Parathyroid adenoma (tissue), 2 donors: ENCODE measurements around the gene PRKCG.

Experiments used
- H2AFZ ChIP-seq: fragments of 300-600 bp; sonication (generic); one replicate; pipeline ENCODE4 v1.7.0; 2017; ENCODE audit warnings: antibody characterized with exemption, mild to moderate bottlenecking
- H3K27ac ChIP-seq: fragments of 300-600 bp; sonication (generic); one replicate; pipeline ENCODE4 v1.7.0; 2017
- H3K27me3 ChIP-seq: fragments of 300-600 bp; sonication (generic); one replicate; pipeline ENCODE4 v1.7.0; 2017; ENCODE audit warnings: low read length; ENCODE audit not compliant: control insufficient read depth, insufficient read depth
- H3K36me3 ChIP-seq: fragments of 300-600 bp; sonication (generic); one replicate; pipeline ENCODE4 v1.7.0; 2017; ENCODE audit warnings: low read length; ENCODE audit not compliant: control insufficient read depth, insufficient read depth
- H3K4me1 ChIP-seq: fragments of 300-600 bp; sonication (generic); one replicate; pipeline ENCODE4 v1.7.0; 2017; ENCODE audit warnings: control low read depth
- H3K4me2 ChIP-seq: fragments of 300-600 bp; sonication (generic); one replicate; pipeline ENCODE4 v1.7.0; 2017; ENCODE audit warnings: low read length
- H3K4me3 ChIP-seq: fragments of 300-600 bp; sonication (generic); one replicate; pipeline ENCODE4 v1.7.0; 2017; ENCODE audit warnings: low read depth, low read length
- H3K79me2 ChIP-seq: fragments of 300-600 bp; sonication (generic); one replicate; pipeline ENCODE4 v1.7.0; 2017; ENCODE audit warnings: control low read depth
- H3K9ac ChIP-seq: fragments of 300-600 bp; sonication (generic); one replicate; pipeline ENCODE4 v1.7.0; 2017; ENCODE audit warnings: mild to moderate bottlenecking
- H3K9me3 ChIP-seq: fragments of 300-600 bp; sonication (generic); one replicate; pipeline ENCODE4 v1.7.0; 2017; ENCODE audit warnings: low read length; ENCODE audit not compliant: control insufficient read depth
- TF ChIP-seq, protein P1 (sequence below): fragments of 300-600 bp; sonication (generic); IDR thresholded peaks from one replicate; pipeline ENCODE4 v1.7.0; 2017; ENCODE audit warnings: antibody characterized with exemption, mild to moderate bottlenecking
- donor health status: primary hyperparathyroidism.

The PRKCG gene

DNA sequence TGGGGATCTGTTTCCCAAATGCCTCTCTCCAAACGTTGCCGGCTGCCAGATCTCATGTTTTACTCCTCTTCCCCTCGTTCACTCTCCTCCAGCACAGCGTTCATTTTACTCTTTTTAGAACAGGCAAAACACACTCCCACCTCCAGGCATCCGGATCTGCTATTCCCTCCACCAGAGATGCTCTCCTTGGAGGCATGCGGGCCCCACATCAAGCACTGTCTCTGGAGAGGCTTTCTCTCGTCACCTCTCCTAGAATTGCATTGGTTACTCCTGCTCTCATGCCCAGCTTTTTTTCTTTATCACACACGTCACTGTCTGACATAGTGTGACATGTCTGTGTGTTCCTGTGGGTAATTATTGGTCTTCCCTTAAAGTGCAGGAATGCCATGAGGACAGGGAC, 34.4 kb upstream of the PRKCG start:
- no peaks in the 10 kb centered on the region for H3K27me3 ChIP-seq
- peaks cover 6% of the 10 kb centered on the region for H3K4me1 ChIP-seq
- no peak overlapping the region for H2AFZ ChIP-seq
- H3K9ac ChIP-seq: no peak overlapping the region
- TF ChIP-seq, protein P1, sequence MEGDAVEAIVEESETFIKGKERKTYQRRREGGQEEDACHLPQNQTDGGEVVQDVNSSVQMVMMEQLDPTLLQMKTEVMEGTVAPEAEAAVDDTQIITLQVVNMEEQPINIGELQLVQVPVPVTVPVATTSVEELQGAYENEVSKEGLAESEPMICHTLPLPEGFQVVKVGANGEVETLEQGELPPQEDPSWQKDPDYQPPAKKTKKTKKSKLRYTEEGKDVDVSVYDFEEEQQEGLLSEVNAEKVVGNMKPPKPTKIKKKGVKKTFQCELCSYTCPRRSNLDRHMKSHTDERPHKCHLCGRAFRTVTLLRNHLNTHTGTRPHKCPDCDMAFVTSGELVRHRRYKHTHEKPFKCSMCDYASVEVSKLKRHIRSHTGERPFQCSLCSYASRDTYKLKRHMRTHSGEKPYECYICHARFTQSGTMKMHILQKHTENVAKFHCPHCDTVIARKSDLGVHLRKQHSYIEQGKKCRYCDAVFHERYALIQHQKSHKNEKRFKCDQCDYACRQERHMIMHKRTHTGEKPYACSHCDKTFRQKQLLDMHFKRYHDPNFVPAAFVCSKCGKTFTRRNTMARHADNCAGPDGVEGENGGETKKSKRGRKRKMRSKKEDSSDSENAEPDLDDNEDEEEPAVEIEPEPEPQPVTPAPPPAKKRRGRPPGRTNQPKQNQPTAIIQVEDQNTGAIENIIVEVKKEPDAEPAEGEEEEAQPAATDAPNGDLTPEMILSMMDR: no peak
- H3K4me3 ChIP-seq: no peak overlapping the region
- no peak overlapping the region for H3K4me2 ChIP-seq
- no peaks in the 10 kb centered on the region for H3K9me3 ChIP-seq
- H3K79me2 ChIP-seq: no peaks in the 10 kb centered on the region
- H3K27ac ChIP-seq: no peak overlapping the region
- H3K36me3 ChIP-seq: no peaks in the 10 kb centered on the region

DNA sequence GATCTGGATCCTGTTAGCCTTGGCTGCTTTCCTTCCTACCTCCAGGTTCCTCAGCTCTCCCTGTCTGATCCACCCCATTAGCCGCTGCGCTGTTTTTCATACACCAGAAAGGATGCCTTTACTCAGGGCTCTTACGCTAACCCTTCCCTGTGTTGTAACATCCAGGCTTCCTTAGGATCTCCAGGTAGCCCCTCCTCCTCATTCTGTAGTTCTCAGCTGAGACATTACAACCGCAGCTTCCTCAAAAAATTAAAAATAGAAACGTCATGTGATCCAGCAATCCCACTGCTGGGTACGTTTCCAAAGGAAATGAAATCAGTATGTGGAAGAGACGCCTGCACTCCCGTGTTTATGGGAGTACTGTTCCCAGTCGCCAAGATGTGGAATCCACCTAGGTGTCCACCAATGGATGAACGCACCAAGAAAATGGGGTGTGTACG, 32.7 kb upstream of the PRKCG start:
- TF ChIP-seq, protein P1: no peak
- H3K4me3 ChIP-seq: no peak overlapping the region
- no peaks in the 10 kb centered on the region for H3K4me1 ChIP-seq
- no peaks in the 10 kb centered on the region for H3K9me3 ChIP-seq
- no peak overlapping the region for H2AFZ ChIP-seq
- H3K4me2 ChIP-seq: peak overlapping the region; percentile 22
- H3K27me3 ChIP-seq: no peaks in the 10 kb centered on the region
- no peaks in the 10 kb centered on the region for H3K36me3 ChIP-seq
- H3K9ac ChIP-seq: no peak overlapping the region
- no peaks in the 10 kb centered on the region for H3K79me2 ChIP-seq
- H3K27ac ChIP-seq: peak overlapping the region; percentile 16

DNA sequence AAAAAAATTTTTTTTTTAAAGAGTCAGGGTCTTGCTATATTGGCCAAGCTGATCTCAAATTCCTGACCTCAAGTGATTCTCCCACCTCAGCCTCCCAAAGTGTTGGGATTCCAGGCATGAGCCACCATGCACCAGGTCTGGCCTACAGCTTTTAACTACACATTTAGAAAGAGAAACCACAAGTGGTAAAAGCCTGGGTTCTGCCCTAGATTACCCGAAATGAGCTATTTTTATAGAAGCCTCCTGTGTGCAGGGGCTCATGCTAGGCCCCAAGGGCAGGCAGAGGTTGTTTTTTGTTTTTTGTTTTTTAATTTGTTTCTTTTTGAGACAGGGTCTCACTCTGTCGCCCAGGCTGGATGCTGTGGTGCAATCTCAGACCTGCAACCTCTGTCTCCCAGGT, 28.3 kb upstream of the PRKCG start:
- no peak overlapping the region for H3K27ac ChIP-seq
- H3K36me3 ChIP-seq: no peaks in the 10 kb centered on the region
- no peaks in the 10 kb centered on the region for H3K4me1 ChIP-seq
- no peak overlapping the region for H3K4me3 ChIP-seq
- no peaks in the 10 kb centered on the region for H3K27me3 ChIP-seq
- no peaks in the 10 kb centered on the region for H3K79me2 ChIP-seq
- no peaks in the 10 kb centered on the region for H3K9me3 ChIP-seq
- TF ChIP-seq, protein P1: no peak
- H2AFZ ChIP-seq: no peak overlapping the region
- H3K4me2 ChIP-seq: no peak overlapping the region
- H3K9ac ChIP-seq: no peak overlapping the region

DNA sequence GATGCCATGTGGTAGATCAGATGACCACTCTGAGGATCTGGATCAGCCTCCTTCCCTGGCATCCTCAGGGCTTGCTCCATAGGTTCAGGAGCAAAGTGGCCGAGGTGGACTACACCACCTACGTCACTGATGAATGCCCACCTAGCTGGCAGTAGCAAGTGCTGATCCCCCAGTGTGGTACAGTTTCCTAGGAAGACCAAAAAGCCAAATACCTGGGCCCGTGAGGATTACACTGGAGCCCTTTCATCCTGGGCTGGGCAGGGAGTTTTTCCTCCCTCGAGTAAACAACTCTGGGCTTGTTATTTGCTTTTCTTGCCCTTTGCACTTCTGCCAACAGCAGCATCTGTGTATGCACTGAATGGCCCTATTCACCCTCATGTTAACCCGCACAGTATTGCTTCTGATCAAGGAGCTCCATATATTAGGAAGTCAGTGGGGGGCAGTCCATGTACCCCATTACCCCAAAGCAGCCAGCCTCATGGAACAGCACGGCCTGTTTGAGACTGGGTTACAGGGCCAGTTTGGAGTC, 17.6 kb upstream of the PRKCG start:
- Histone ChIP-seq H3K4me3 (no peak overlapping the region), H3K79me2 (no peaks in the 10 kb centered on the region), H3K36me3 (no peaks in the 10 kb centered on the region), H3K27me3 (no peaks in the 10 kb centered on the region), H2AFZ (no peak overlapping the region), H3K27ac (no peak overlapping the region), H3K4me2 (no peak overlapping the region), H3K4me1 (peaks cover 8% of the 10 kb centered on the region), H3K9ac (no peak overlapping the region), H3K9me3 (no peaks in the 10 kb centered on the region)
- TF ChIP-seq, protein P1: no peak

DNA sequence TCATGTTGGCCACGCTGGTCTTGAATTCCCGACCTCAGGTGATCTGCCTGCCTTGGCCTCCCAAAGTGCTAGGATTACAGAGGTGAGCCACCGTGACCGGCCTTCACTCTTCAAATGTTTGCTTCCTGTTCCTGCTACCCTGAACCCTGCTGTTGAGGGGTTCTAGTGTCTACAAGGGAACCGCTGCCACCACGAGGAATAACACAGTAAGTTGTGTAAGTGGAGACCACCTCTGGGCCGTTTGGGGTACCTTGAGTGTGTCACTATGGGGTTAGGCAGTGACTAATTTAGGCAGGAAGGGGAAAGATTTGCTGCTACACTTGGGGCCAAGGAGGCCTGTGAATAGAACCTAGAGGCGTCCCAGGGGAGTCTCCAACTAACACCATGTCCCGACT, 16.5 kb upstream of the PRKCG start:
- TF ChIP-seq, protein P1: no peak
- Histone ChIP-seq H3K4me3 (no peak overlapping the region), H3K27ac (peak overlapping the region; percentile 99), H3K4me2 (no peak overlapping the region), H3K36me3 (no peaks in the 10 kb centered on the region), H3K79me2 (no peaks in the 10 kb centered on the region), H3K27me3 (no peaks in the 10 kb centered on the region), H3K9ac (no peak overlapping the region), H2AFZ (peak overlapping the region; percentile 84), H3K4me1 (peaks cover 8% of the 10 kb centered on the region), H3K9me3 (no peaks in the 10 kb centered on the region)
